ENCODE results near the gene XK. TPM values are rescaled to one million over a fixed set of nuclear protein-coding genes. Genes with fewer than 3 reads are reported as not detected.
"Not testable (repeated sequence)": the region's sequence is repeated elsewhere in the genome, so short reads cannot be mapped to it uniquely, and the experiment has no call there.

The XK gene
- total and polyA plus RNA-seq, 5 donors = 3.4 to 9.2 (median 7.7) TPM

GRCh38 chrX:37754516-37754915 lies 68.9 kb downstream of the XK start:
- Histone ChIP-seq H3K27me3 (ENCODE audit: control insufficient read depth, insufficient read depth) (no peaks in the 10 kb centered on the region), H3K4me3 (ENCODE audit: low read length) (no peak overlapping the region), H3K27ac (ENCODE audit: low read length) (no peak overlapping the region), H3K4me1 (ENCODE audit: control insufficient read depth, insufficient read depth, low read length) (no peaks in the 10 kb centered on the region), H3K9me3 (ENCODE audit: control insufficient read depth, low read length) (no peaks in the 10 kb centered on the region)
- intact Hi-C loops (cut with DNase I) = no loop called here
- 97% methylated on average over 2 of the region's 2 CpGs for WGBS
- DNase-seq (no peak), ATAC-seq (no peak)

- H3K27me3 ChIP-seq (ENCODE audit: control insufficient read depth, insufficient read depth) = no peaks in the 10 kb centered on the region
- intact Hi-C loops (cut with DNase I) = no loop called here
- no peak overlapping the region for H3K4me3 ChIP-seq (ENCODE audit: low read length)
- ATAC-seq (peak in 1 of 2 donors; percentile 54), DNase-seq (no peak)
- no peaks in the 10 kb centered on the region for H3K4me1 ChIP-seq (ENCODE audit: control insufficient read depth, insufficient read depth, low read length)
- H3K27ac ChIP-seq (ENCODE audit: low read length) = no peak overlapping the region
- H3K9me3 ChIP-seq (ENCODE audit: control insufficient read depth, low read length) = no peaks in the 10 kb centered on the region
These were observed 69.4 kb downstream of the XK start for GRCh38 chrX:37755025-37755424.

DNA sequence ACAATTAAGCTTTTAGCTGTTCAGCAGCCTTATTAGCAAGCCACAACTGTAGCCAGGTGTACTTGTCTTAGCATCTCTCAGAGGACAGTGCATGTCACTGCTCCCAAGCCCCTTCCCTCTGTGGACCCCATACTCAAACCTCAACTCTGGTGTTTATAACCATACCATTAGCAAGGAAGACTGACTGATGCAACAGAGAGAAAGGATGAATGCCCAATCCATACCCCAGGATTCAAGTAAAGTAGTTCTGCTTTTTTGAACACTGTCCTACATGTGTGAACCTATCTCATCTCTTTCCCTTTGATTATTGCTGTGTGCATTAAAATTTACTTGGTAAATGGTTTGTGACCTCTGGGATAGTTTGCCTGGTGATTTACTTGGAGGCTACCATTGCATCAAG lies 71.5 kb downstream of the XK start:
- no peak for ATAC-seq
- no peaks in the 10 kb centered on the region for H3K27me3 ChIP-seq (ENCODE audit: control insufficient read depth, insufficient read depth)

GRCh38 chrX:37759351-37759750 lies 73.8 kb downstream of the XK start:
- WGBS = 95% methylated on average over 1 of the region's 1 CpG
- ATAC-seq = no peak
- intact Hi-C loops (cut with DNase I) = no loop called here

More for the DNA sequence above, 71.5 kb downstream of the XK start:
- H3K9me3 ChIP-seq (ENCODE audit: control insufficient read depth, low read length) = no peaks in the 10 kb centered on the region
- H3K27ac ChIP-seq (ENCODE audit: low read length) = no peak overlapping the region
- intact Hi-C loops (cut with DNase I) = no loop called here
- no peak for DNase-seq
- no peak overlapping the region for H3K4me3 ChIP-seq (ENCODE audit: low read length)
- H3K4me1 ChIP-seq (ENCODE audit: control insufficient read depth, insufficient read depth, low read length) = no peaks in the 10 kb centered on the region

GRCh38 chrX:37759878-37760418 lies 74.4 kb downstream of the XK start:
- H3K27ac ChIP-seq (ENCODE audit: low read length) = no peak overlapping the region
- DNase-seq = no peak
- no peaks in the 10 kb centered on the region for H3K27me3 ChIP-seq (ENCODE audit: control insufficient read depth, insufficient read depth)
- H3K4me1 ChIP-seq (ENCODE audit: control insufficient read depth, insufficient read depth, low read length) = no peaks in the 10 kb centered on the region
- intact Hi-C loops (cut with DNase I) = no loop called here
- no peaks in the 10 kb centered on the region for H3K9me3 ChIP-seq (ENCODE audit: control insufficient read depth, low read length)
- no peak for ATAC-seq
- no peak overlapping the region for H3K4me3 ChIP-seq (ENCODE audit: low read length)
- WGBS = 93% methylated on average over 2 of the region's 2 CpGs

More at GRCh38 chrX:37759351-37759750, 73.8 kb downstream of the XK start:
- H3K4me3 ChIP-seq (ENCODE audit: low read length) = no peak overlapping the region
- H3K27ac ChIP-seq (ENCODE audit: low read length) = no peak overlapping the region
- no peak for DNase-seq
- H3K27me3 ChIP-seq (ENCODE audit: control insufficient read depth, insufficient read depth) = no peaks in the 10 kb centered on the region
- H3K4me1 ChIP-seq (ENCODE audit: control insufficient read depth, insufficient read depth, low read length) = no peaks in the 10 kb centered on the region
- no peaks in the 10 kb centered on the region for H3K9me3 ChIP-seq (ENCODE audit: control insufficient read depth, low read length)

DNA sequence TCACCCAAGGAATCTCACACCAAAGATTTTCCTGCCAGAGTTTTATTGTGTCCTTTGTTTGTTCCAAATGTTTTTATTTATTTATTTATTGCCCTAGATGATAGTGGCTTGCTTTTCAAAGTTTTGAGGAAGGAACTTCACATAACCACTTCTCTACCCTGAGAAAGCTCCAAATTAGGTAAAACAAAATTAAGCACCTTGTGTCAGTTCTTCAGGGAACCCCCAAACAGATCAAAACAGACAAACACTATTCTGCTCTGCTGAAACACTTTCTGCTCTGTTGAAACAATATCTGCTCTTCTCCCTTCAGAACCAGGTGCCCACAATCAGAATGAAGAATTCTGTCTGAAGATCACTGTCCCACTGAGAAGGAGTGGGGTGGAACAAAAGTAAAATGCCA lies 77.8 kb downstream of the XK start:
- intact Hi-C loops (cut with DNase I) = no loop called here
- Histone ChIP-seq H3K4me3 (ENCODE audit: low read length) (no peak overlapping the region), H3K4me1 (ENCODE audit: control insufficient read depth, insufficient read depth, low read length) (no peaks in the 10 kb centered on the region), H3K9me3 (ENCODE audit: control insufficient read depth, low read length) (no peaks in the 10 kb centered on the region), H3K27me3 (ENCODE audit: control insufficient read depth, insufficient read depth) (no peaks in the 10 kb centered on the region), H3K27ac (ENCODE audit: low read length) (no peak overlapping the region)
- no peak for DNase-seq
- ATAC-seq = no peak

GRCh38 chrX:37765507-37765906 lies 79.9 kb downstream of the XK start:
- H3K9me3 ChIP-seq (ENCODE audit: control insufficient read depth, low read length) = no peaks in the 10 kb centered on the region
- H3K4me3 ChIP-seq (ENCODE audit: low read length) = no peak overlapping the region
- H3K27ac ChIP-seq (ENCODE audit: low read length) = no peak overlapping the region
- H3K4me1 ChIP-seq (ENCODE audit: control insufficient read depth, insufficient read depth, low read length) = no peaks in the 10 kb centered on the region
- H3K27me3 ChIP-seq (ENCODE audit: control insufficient read depth, insufficient read depth) = no peaks in the 10 kb centered on the region
- intact Hi-C loops (cut with DNase I) = no loop called here
- ATAC-seq = no peak
- no peak for DNase-seq

- Histone ChIP-seq H3K4me3 (ENCODE audit: low read length) (no peak overlapping the region), H3K27ac (ENCODE audit: low read length) (no peak overlapping the region), H3K9me3 (ENCODE audit: control insufficient read depth, low read length) (no peaks in the 10 kb centered on the region), H3K4me1 (ENCODE audit: control insufficient read depth, insufficient read depth, low read length) (no peaks in the 10 kb centered on the region), H3K27me3 (ENCODE audit: control insufficient read depth, insufficient read depth) (no peaks in the 10 kb centered on the region)
- 64% methylated on average over 1 of the region's 1 CpG for WGBS
- no peak for DNase-seq
- no peak for ATAC-seq
- intact Hi-C loops (cut with DNase I) = no loop called here
These were observed 81.8 kb downstream of the XK start for GRCh38 chrX:37767430-37767829.

- not testable (repeated sequence) for H3K4me1 ChIP-seq (ENCODE audit: control insufficient read depth, insufficient read depth, low read length); DNase-seq
These were observed 83.3 kb downstream of the XK start for GRCh38 chrX:37768866-37769265.

GRCh38 chrX:37776283-37776986 lies 90.8 kb downstream of the XK start:
- Histone ChIP-seq H3K4me1 (ENCODE audit: control insufficient read depth, insufficient read depth, low read length) (no peaks in the 10 kb centered on the region), H3K9me3 (ENCODE audit: control insufficient read depth, low read length) (no peaks in the 10 kb centered on the region), H3K4me3 (ENCODE audit: low read length) (no peak overlapping the region), H3K27ac (ENCODE audit: low read length) (no peak overlapping the region), H3K27me3 (ENCODE audit: control insufficient read depth, insufficient read depth) (no peaks in the 10 kb centered on the region)
- intact Hi-C loops (cut with DNase I) = no loop called here
- DNase-seq = no peak
- no peak for ATAC-seq

More at GRCh38 chrX:37768866-37769265, 83.3 kb downstream of the XK start:
- H3K27ac ChIP-seq (ENCODE audit: low read length); H3K27me3 ChIP-seq (ENCODE audit: control insufficient read depth, insufficient read depth); ATAC-seq; intact Hi-C loops (cut with DNase I); H3K4me3 ChIP-seq (ENCODE audit: low read length); H3K9me3 ChIP-seq (ENCODE audit: control insufficient read depth, low read length): not testable (repeated sequence)
- 97% methylated on average over 9 of the region's 9 CpGs for WGBS

- no peaks in the 10 kb centered on the region for H3K4me1 ChIP-seq (ENCODE audit: control insufficient read depth, insufficient read depth, low read length)
- no peaks in the 10 kb centered on the region for H3K27me3 ChIP-seq (ENCODE audit: control insufficient read depth, insufficient read depth)
- intact Hi-C loops (cut with DNase I) = no loop called here
- WGBS = 72% methylated on average over 2 of the region's 2 CpGs
- no peak overlapping the region for H3K4me3 ChIP-seq (ENCODE audit: low read length)
- ATAC-seq (no peak), DNase-seq (no peak)
- H3K9me3 ChIP-seq (ENCODE audit: control insufficient read depth, low read length) = no peaks in the 10 kb centered on the region
- no peak overlapping the region for H3K27ac ChIP-seq (ENCODE audit: low read length)
These were observed 91.4 kb downstream of the XK start for GRCh38 chrX:37776987-37777325.

- WGBS = 39% methylated on average over 2 of the region's 2 CpGs
- intact Hi-C loops (cut with DNase I) = no loop called here
- H3K4me3 ChIP-seq (ENCODE audit: low read length) = no peak within 1 kb of the TSS
- no peaks in the 10 kb centered on the region for H3K27me3 ChIP-seq (ENCODE audit: control insufficient read depth, insufficient read depth)
- H3K4me1 ChIP-seq (ENCODE audit: control insufficient read depth, insufficient read depth, low read length) = no peaks in the 10 kb centered on the region
- no peaks in the 10 kb centered on the region for H3K9me3 ChIP-seq (ENCODE audit: control insufficient read depth, low read length)
- H3K27ac ChIP-seq (ENCODE audit: low read length) = no peak within 1 kb of the TSS
- DNase-seq (no peak), ATAC-seq (no peak)
These were observed 94.3 kb downstream of the XK start, which contains the start of gene CYBB for GRCh38 chrX:37779857-37780256. Gene CYBB, plus strand, starts transcription at chrX:37780059. Its CDS starts 19 bp downstream, at chrX:37780078.
